ENCODE measurements around the gene CLSTN2. TPM values are rescaled to one million over a fixed set of nuclear protein-coding genes. Genes with fewer than 3 reads are reported as not detected.

CLSTN2 gene
- total RNA-seq, 1 donor from 2014 or later, result 0.74 TPM

DNA sequence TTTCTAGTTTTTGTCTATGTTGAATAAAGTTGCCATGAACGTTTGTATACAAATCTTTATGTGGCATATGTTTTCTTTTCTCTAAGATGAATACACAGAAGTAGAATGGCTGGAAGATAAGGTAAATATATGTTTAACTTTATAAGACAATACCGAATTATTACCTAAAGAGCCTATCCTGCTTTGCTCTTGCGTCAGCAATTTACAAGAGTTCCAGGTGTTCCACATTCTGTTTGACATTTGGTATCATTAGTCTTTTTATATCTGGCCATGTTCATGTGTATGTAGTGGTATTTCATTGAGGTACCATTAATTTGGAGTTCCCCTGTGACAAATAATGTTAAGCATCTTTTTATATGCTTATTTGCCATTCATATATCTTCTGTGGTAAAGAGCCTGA is 668.8 kb downstream of the CLSTN2 start:
- H3K4me1 Mint-ChIP-seq (ENCODE audit: unreplicated experiment), result no peaks in the 10 kb centered on the region
- H3K27ac Mint-ChIP-seq (ENCODE audit: unreplicated experiment), result no peak overlapping the region
- TF ChIP-seq, protein P1, sequence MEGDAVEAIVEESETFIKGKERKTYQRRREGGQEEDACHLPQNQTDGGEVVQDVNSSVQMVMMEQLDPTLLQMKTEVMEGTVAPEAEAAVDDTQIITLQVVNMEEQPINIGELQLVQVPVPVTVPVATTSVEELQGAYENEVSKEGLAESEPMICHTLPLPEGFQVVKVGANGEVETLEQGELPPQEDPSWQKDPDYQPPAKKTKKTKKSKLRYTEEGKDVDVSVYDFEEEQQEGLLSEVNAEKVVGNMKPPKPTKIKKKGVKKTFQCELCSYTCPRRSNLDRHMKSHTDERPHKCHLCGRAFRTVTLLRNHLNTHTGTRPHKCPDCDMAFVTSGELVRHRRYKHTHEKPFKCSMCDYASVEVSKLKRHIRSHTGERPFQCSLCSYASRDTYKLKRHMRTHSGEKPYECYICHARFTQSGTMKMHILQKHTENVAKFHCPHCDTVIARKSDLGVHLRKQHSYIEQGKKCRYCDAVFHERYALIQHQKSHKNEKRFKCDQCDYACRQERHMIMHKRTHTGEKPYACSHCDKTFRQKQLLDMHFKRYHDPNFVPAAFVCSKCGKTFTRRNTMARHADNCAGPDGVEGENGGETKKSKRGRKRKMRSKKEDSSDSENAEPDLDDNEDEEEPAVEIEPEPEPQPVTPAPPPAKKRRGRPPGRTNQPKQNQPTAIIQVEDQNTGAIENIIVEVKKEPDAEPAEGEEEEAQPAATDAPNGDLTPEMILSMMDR (IDR thresholded peaks at IDR 0.05; ENCODE audit: unreplicated experiment), result no peak
- H3K4me3 Mint-ChIP-seq (ENCODE audit: unreplicated experiment), result no peak overlapping the region
- no peak for DNase-seq (ENCODE audit: low spot score)
- no peaks in the 10 kb centered on the region for H3K36me3 Mint-ChIP-seq (ENCODE audit: low read depth, unreplicated experiment)
- no peaks in the 10 kb centered on the region for H3K27me3 Mint-ChIP-seq (ENCODE audit: unreplicated experiment)
- H3K9me3 Mint-ChIP-seq (ENCODE audit: unreplicated experiment), result no peaks in the 10 kb centered on the region

DNA sequence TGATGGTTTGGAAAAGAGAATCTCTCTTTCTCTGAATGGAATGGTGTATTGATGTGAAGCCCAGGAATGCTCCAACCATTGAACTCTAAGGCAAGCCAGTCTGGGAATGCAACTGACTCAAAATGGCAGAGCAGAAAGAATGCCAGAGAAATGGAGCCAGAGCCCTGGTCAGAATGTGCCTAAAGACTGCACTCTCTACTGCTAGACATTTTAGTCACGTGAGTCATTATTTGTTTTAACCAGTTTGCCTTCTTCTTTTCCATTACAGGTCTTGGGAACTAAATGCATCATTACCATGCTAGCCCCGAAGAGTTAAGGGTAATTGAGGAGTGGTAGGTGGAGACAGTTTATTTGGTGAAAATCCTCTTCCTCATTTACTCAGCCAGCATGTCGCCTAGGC is 675.6 kb downstream of the CLSTN2 start:
- Mint-ChIP-seq H3K27me3 (ENCODE audit: unreplicated experiment) (peaks cover 2% of the 10 kb centered on the region), H3K4me3 (ENCODE audit: unreplicated experiment) (no peak overlapping the region), H3K27ac (ENCODE audit: unreplicated experiment) (no peak overlapping the region), H3K36me3 (ENCODE audit: low read depth, unreplicated experiment) (no peaks in the 10 kb centered on the region), H3K9me3 (ENCODE audit: unreplicated experiment) (no peaks in the 10 kb centered on the region), H3K4me1 (ENCODE audit: unreplicated experiment) (no peaks in the 10 kb centered on the region)
- TF ChIP-seq, protein P1 (IDR thresholded peaks at IDR 0.05; ENCODE audit: unreplicated experiment), result no peak
- no peak for DNase-seq (ENCODE audit: low spot score)

DNA sequence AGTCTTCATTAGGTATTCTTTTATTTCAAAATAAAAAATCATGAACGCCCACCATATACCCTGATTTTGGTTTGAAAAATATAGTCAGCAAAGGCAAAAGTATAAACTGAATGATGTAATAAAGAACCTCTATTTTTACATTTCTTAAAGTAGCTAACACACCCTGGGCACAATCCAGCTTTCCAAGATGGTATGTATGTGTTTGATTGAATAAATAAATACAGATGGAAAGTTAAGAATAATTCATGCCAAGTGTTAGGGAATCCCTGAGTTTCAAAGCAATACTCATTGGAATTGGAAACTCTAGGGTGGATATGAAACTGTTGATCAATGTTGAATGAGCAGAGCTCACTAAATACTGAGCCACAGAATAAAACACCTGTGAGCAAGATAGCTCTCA is 679.0 kb downstream of the CLSTN2 start:
- no peak for DNase-seq (ENCODE audit: low spot score)
- H3K9me3 Mint-ChIP-seq (ENCODE audit: unreplicated experiment), result no peaks in the 10 kb centered on the region
- TF ChIP-seq, protein P1 (IDR thresholded peaks at IDR 0.05; ENCODE audit: unreplicated experiment), result no peak
- no peaks in the 10 kb centered on the region for H3K36me3 Mint-ChIP-seq (ENCODE audit: low read depth, unreplicated experiment)
- H3K27me3 Mint-ChIP-seq (ENCODE audit: unreplicated experiment), result peaks cover 2% of the 10 kb centered on the region
- H3K4me3 Mint-ChIP-seq (ENCODE audit: unreplicated experiment), result no peak overlapping the region
- H3K27ac Mint-ChIP-seq (ENCODE audit: unreplicated experiment), result no peak overlapping the region
- no peaks in the 10 kb centered on the region for H3K4me1 Mint-ChIP-seq (ENCODE audit: unreplicated experiment)

DNA sequence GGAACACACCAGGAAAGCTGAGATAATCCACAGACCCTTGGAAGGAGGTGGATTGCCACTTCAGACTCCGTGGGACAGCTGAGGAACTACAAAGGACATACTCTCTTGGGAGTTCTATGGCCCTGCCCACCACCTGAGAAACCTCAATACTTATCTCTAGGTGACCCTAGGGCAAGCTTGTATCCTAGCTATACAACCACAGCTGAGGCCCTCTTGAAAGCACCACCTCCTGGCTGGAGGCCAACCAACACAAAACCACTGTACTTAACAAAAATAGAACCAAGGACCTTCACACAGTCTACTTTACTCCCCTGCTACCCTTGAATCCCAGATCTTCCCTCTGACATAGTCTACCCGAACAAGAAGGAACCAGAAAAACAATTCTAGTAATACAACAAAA is 682.1 kb downstream of the CLSTN2 start:
- H3K27me3 Mint-ChIP-seq (ENCODE audit: unreplicated experiment), result peaks cover 1% of the 10 kb centered on the region
- no peak overlapping the region for H3K4me3 Mint-ChIP-seq (ENCODE audit: unreplicated experiment)
- H3K4me1 Mint-ChIP-seq (ENCODE audit: unreplicated experiment), result no peaks in the 10 kb centered on the region
- DNase-seq (ENCODE audit: low spot score), result no peak
- H3K27ac Mint-ChIP-seq (ENCODE audit: unreplicated experiment), result no peak overlapping the region
- no peaks in the 10 kb centered on the region for H3K9me3 Mint-ChIP-seq (ENCODE audit: unreplicated experiment)
- TF ChIP-seq, protein P1 (IDR thresholded peaks at IDR 0.05; ENCODE audit: unreplicated experiment), result no peak
- no peaks in the 10 kb centered on the region for H3K36me3 Mint-ChIP-seq (ENCODE audit: low read depth, unreplicated experiment)

DNA sequence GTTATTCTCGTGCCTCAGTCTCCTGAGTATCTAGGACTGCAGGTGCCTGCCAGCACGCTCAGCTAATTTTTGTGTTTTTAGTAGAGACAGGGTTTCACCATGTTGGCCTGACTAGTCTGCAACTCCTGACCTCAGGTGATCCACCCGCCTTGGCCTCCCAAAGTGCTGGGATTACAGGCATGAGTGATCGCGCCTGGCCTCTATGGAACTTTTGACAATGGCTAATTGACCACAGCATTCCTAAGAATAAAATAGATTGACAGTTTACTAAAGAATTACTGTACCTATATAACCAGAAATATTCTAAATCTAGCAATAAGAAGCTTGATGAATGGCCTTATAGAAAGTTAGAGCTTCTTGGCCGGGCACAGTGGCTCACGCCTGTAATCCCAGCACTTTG is 691.9 kb downstream of the CLSTN2 start:
- Mint-ChIP-seq H3K27ac (ENCODE audit: unreplicated experiment) (no peak overlapping the region), H3K4me3 (ENCODE audit: unreplicated experiment) (no peak overlapping the region), H3K4me1 (ENCODE audit: unreplicated experiment) (no peaks in the 10 kb centered on the region), H3K27me3 (ENCODE audit: unreplicated experiment) (no peaks in the 10 kb centered on the region), H3K9me3 (ENCODE audit: unreplicated experiment) (no peaks in the 10 kb centered on the region), H3K36me3 (ENCODE audit: low read depth, unreplicated experiment) (no peaks in the 10 kb centered on the region)
- TF ChIP-seq, protein P1 (IDR thresholded peaks at IDR 0.05; ENCODE audit: unreplicated experiment), result no peak
- DNase-seq (ENCODE audit: low spot score), result no peak
